IPS DF 6.9 (cell line): Measurements from ENCODE around the gene BACH2.

Experiments used
- DNase-seq: peaks from one replicate; pipeline ENCODE4 v3.0.0-alpha.2; 2013; ENCODE audit warnings: low read depth, low spot score
- H3K27ac ChIP-seq: one replicate; pipeline ENCODE4 v1.5.1; 2013; ENCODE audit warnings: low read length, control low read depth
- H3K27me3 ChIP-seq: 2 replicates; pipeline ENCODE4 v1.6.1; 2013; ENCODE audit warnings: mild to moderate bottlenecking, low read length; ENCODE audit not compliant: control insufficient read depth, insufficient read depth
- H3K36me3 ChIP-seq: 2 replicates; pipeline ENCODE4 v1.6.1; 2013; ENCODE audit warnings: low read length; ENCODE audit not compliant: control insufficient read depth, insufficient read depth
- H3K4me1 ChIP-seq: 2 replicates; pipeline ENCODE4 v1.6.1; 2013; ENCODE audit warnings: low read length; ENCODE audit not compliant: control insufficient read depth, insufficient read depth
- H3K4me3 ChIP-seq: 2 replicates; pipeline ENCODE4 v1.5.1; 2013; ENCODE audit warnings: mild to moderate bottlenecking, low read length
- H3K9me3 ChIP-seq: 2 replicates; pipeline ENCODE4 v1.6.1; 2013; ENCODE audit warnings: low read length, inconsistent platforms; ENCODE audit not compliant: control insufficient read depth, insufficient read depth
- WGBS: extraction: QIAGEN DNeasy Blood & Tissue Kit; methylation state at CpG from one replicate; pipeline ENCODE4 v1.1.7; 2013; ENCODE audit warnings: mixed read lengths, missing lambda C conversion rate; ENCODE audit not compliant: insufficient read length, insufficient coverage; 5-methylcytosine and 5-hydroxymethylcytosine counted together

BACH2 gene

GRCh38 chr6:90098627-90099026 is 198.0 kb downstream of the BACH2 start:
- no peak overlapping the region for H3K27ac ChIP-seq
- WGBS: no CpG with 5 or more reads among the region's 6 CpGs
- H3K27me3 ChIP-seq: no peaks in the 10 kb centered on the region
- no peaks in the 10 kb centered on the region for H3K9me3 ChIP-seq
- no peaks in the 10 kb centered on the region for H3K36me3 ChIP-seq
- no peak overlapping the region for H3K4me3 ChIP-seq
- H3K4me1 ChIP-seq: no peaks in the 10 kb centered on the region
- no peak for DNase-seq

GRCh38 chr6:90098001-90098531 is 198.6 kb downstream of the BACH2 start:
- no peaks in the 10 kb centered on the region for H3K9me3 ChIP-seq
- no peaks in the 10 kb centered on the region for H3K27me3 ChIP-seq
- no peak overlapping the region for H3K27ac ChIP-seq
- DNase-seq: no peak
- H3K4me1 ChIP-seq: no peaks in the 10 kb centered on the region
- H3K36me3 ChIP-seq: no peaks in the 10 kb centered on the region
- no peak overlapping the region for H3K4me3 ChIP-seq
- WGBS: no CpG with 5 or more reads among the region's 4 CpGs

GRCh38 chr6:90097356-90097755 is 199.3 kb downstream of the BACH2 start:
- no peaks in the 10 kb centered on the region for H3K4me1 ChIP-seq
- DNase-seq: no peak
- no peaks in the 10 kb centered on the region for H3K27me3 ChIP-seq
- H3K9me3 ChIP-seq: no peaks in the 10 kb centered on the region
- WGBS: no CpG with 5 or more reads among the region's 7 CpGs
- H3K36me3 ChIP-seq: no peaks in the 10 kb centered on the region
- no peak overlapping the region for H3K27ac ChIP-seq
- H3K4me3 ChIP-seq: no peak overlapping the region

- H3K9me3 ChIP-seq: no peaks in the 10 kb centered on the region
- H3K27me3 ChIP-seq: no peaks in the 10 kb centered on the region
- no peak overlapping the region for H3K27ac ChIP-seq
- WGBS: 100% methylated on average over 2 of the region's 4 CpGs
- H3K4me1 ChIP-seq: no peaks in the 10 kb centered on the region
- no peak for DNase-seq
- no peaks in the 10 kb centered on the region for H3K36me3 ChIP-seq
- no peak overlapping the region for H3K4me3 ChIP-seq
Measured at GRCh38 chr6:90096818-90097217, 199.8 kb downstream of the BACH2 start.

- Histone ChIP-seq H3K36me3 (no peaks in the 10 kb centered on the region), H3K27ac (no peak overlapping the region), H3K27me3 (no peaks in the 10 kb centered on the region), H3K4me1 (no peaks in the 10 kb centered on the region), H3K9me3 (no peaks in the 10 kb centered on the region), H3K4me3 (no peak overlapping the region)
- no peak for DNase-seq
- WGBS: no CpG with 5 or more reads among the region's 3 CpGs
Measured at GRCh38 chr6:90095788-90096187, 200.9 kb downstream of the BACH2 start.

- H3K4me1 ChIP-seq: no peaks in the 10 kb centered on the region
- H3K27ac ChIP-seq: no peak overlapping the region
- no peaks in the 10 kb centered on the region for H3K9me3 ChIP-seq
- no peaks in the 10 kb centered on the region for H3K36me3 ChIP-seq
- H3K4me3 ChIP-seq: no peak overlapping the region
- no peak for DNase-seq
- WGBS: no CpG with 5 or more reads among the region's 2 CpGs
- no peaks in the 10 kb centered on the region for H3K27me3 ChIP-seq
Measured at GRCh38 chr6:90095145-90095544, 201.5 kb downstream of the BACH2 start.

GRCh38 chr6:90093558-90094073 is 203.0 kb downstream of the BACH2 start:
- no CpG with 5 or more reads among the region's 3 CpGs for WGBS
- H3K36me3 ChIP-seq: no peaks in the 10 kb centered on the region
- no peaks in the 10 kb centered on the region for H3K9me3 ChIP-seq
- DNase-seq: no peak
- H3K4me1 ChIP-seq: no peaks in the 10 kb centered on the region
- no peaks in the 10 kb centered on the region for H3K27me3 ChIP-seq
- no peak overlapping the region for H3K27ac ChIP-seq
- H3K4me3 ChIP-seq: no peak overlapping the region

GRCh38 chr6:90090866-90091265 is 205.8 kb downstream of the BACH2 start:
- Histone ChIP-seq H3K27ac (no peak overlapping the region), H3K27me3 (no peaks in the 10 kb centered on the region), H3K36me3 (no peaks in the 10 kb centered on the region), H3K9me3 (no peaks in the 10 kb centered on the region), H3K4me1 (no peaks in the 10 kb centered on the region), H3K4me3 (no peak overlapping the region)
- WGBS: no CpG with 5 or more reads among the region's 2 CpGs
- DNase-seq: no peak

GRCh38 chr6:90088009-90088408 is 208.6 kb downstream of the BACH2 start:
- Histone ChIP-seq H3K27me3 (no peaks in the 10 kb centered on the region), H3K4me1 (no peaks in the 10 kb centered on the region), H3K36me3 (no peaks in the 10 kb centered on the region), H3K4me3 (no peak overlapping the region), H3K27ac (no peak overlapping the region), H3K9me3 (no peaks in the 10 kb centered on the region)
- no peak for DNase-seq

GRCh38 chr6:90087106-90087833 is 209.4 kb downstream of the BACH2 start:
- Histone ChIP-seq H3K4me3 (no peak overlapping the region), H3K27ac (no peak overlapping the region), H3K9me3 (no peaks in the 10 kb centered on the region), H3K4me1 (no peaks in the 10 kb centered on the region), H3K27me3 (no peaks in the 10 kb centered on the region), H3K36me3 (no peaks in the 10 kb centered on the region)
- WGBS: no CpG with 5 or more reads among the region's 5 CpGs
- no peak for DNase-seq

- no peaks in the 10 kb centered on the region for H3K9me3 ChIP-seq
- H3K36me3 ChIP-seq: no peaks in the 10 kb centered on the region
- no peak overlapping the region for H3K27ac ChIP-seq
- DNase-seq: no peak
- H3K27me3 ChIP-seq: no peaks in the 10 kb centered on the region
- no peak overlapping the region for H3K4me3 ChIP-seq
- H3K4me1 ChIP-seq: no peaks in the 10 kb centered on the region
- WGBS: no CpG with 5 or more reads among the region's 7 CpGs
Measured at GRCh38 chr6:90086517-90086916, 210.1 kb downstream of the BACH2 start.
